Keratinocyte (primary cell): ENCODE measurements around the gene CAPZA1. TPM values are rescaled to one million over a fixed set of nuclear protein-coding genes. Genes with fewer than 3 reads are reported as not detected.
A peak's percentile ranks its signal among the peaks of the same experiment; 100 is the strongest.
"Not testable (repeated sequence)": the region's sequence is repeated elsewhere in the genome, so short reads cannot be mapped to it uniquely, and the experiment has no call there.

ENCODE experiments used
- DNase-seq: peaks from one replicate; pipeline ENCODE4 v3.0.0-alpha.2; 2011; ENCODE audit warnings: low read depth, missing footprints, low spot score
- FAIRE-seq: peaks from 2 replicates; lab custom pipeline; 2011; peaks lifted over from hg19 to GRCh38; lab: Jason Lieb, UNC
- H2AFZ ChIP-seq: 2 replicates; pipeline ENCODE4 v1.6.0; 2012; ENCODE audit warnings: low read length, control low read depth, inconsistent platforms; ENCODE audit not compliant: control insufficient read depth
- H3K27ac ChIP-seq: 2 replicates; pipeline ENCODE4 v1.5.1; 2011; ENCODE audit warnings: low read length; ENCODE audit not compliant: control insufficient read depth, insufficient read depth
- H3K27me3 ChIP-seq: 3 replicates; pipeline ENCODE4 v1.6.0; 2011; ENCODE audit warnings: low read length; ENCODE audit not compliant: control insufficient read depth, insufficient read depth; ENCODE audit errors: extremely low read depth
- H3K36me3 ChIP-seq, 2 experiments: 2 replicates in 1 of 2; 3 replicates in 1 of 2; pipeline ENCODE4 v1.5.1; 2011; ENCODE audit warnings: low read length in 2 of 2, mild to moderate bottlenecking in 1 of 2; ENCODE audit not compliant: control insufficient read depth in 2 of 2, insufficient read depth in 2 of 2; ENCODE audit errors: extremely low read depth in 1 of 2
- H3K4me1 ChIP-seq: 3 replicates; pipeline ENCODE4 v1.5.1; 2011; ENCODE audit warnings: low read length; ENCODE audit not compliant: control insufficient read depth, insufficient read depth; ENCODE audit errors: extremely low read depth
- H3K4me2 ChIP-seq: 3 replicates; pipeline ENCODE4 v1.6.0; 2011; ENCODE audit warnings: low read depth, low read length; ENCODE audit not compliant: control insufficient read depth, insufficient read depth; ENCODE audit errors: extremely low read depth
- H3K4me3 ChIP-seq, 3 experiments: fragments of 200-600 bp in 1 of 3; sonication (generic) in 1 of 3; 2 replicates in 2 of 3; 3 replicates in 1 of 3; pipeline ENCODE4 v1.5.1; 2011 to 2016; ENCODE audit warnings: low read length in 3 of 3, mild to moderate bottlenecking in 3 of 3, control low read depth in 2 of 3, inconsistent platforms in 1 of 3, low read depth in 1 of 3, mixed read lengths in 1 of 3, mixed run types in 1 of 3, moderate library complexity in 1 of 3; ENCODE audit not compliant: control insufficient read depth in 2 of 3, insufficient read depth in 2 of 3; ENCODE audit errors: extremely low read depth in 1 of 3
- H3K79me2 ChIP-seq: 2 replicates; pipeline ENCODE4 v1.6.0; 2012; ENCODE audit warnings: low read length; ENCODE audit not compliant: control insufficient read depth, insufficient read depth
- H3K9ac ChIP-seq: 3 replicates; pipeline ENCODE4 v1.6.0; 2011; ENCODE audit warnings: low read length; ENCODE audit not compliant: control insufficient read depth, insufficient read depth; ENCODE audit errors: extremely low read depth
- H3K9me1 ChIP-seq: 3 replicates; pipeline ENCODE4 v1.6.0; 2011; ENCODE audit warnings: low read length; ENCODE audit not compliant: control insufficient read depth, insufficient read depth; ENCODE audit errors: extremely low read depth
- H3K9me3 ChIP-seq: 2 replicates; pipeline ENCODE4 v1.5.1; 2012; ENCODE audit warnings: low read depth, low read length; ENCODE audit not compliant: control insufficient read depth
- H4K20me1 ChIP-seq: 3 replicates; pipeline ENCODE4 v1.6.0; 2011; ENCODE audit warnings: low read length; ENCODE audit not compliant: control insufficient read depth, insufficient read depth; ENCODE audit errors: extremely low read depth
- CTCF ChIP-seq, 3 experiments: IDR thresholded peaks in 1 of 3; conservative IDR thresholded peaks in 1 of 3; optimal IDR thresholded peaks in 1 of 3; 2 replicates in 2 of 3; 3 replicates in 1 of 3; pipeline versions ENCODE3 to v1.5.1; 2011; ENCODE audit warnings: low read length in 3 of 3, mild to moderate bottlenecking in 3 of 3, moderate library complexity in 2 of 3, control low read depth in 1 of 3, inconsistent platforms in 1 of 3; ENCODE audit not compliant: insufficient read depth in 2 of 3; ENCODE audit errors: extremely low read depth in 1 of 3
- EZH2 ChIP-seq: IDR thresholded peaks from one replicate; pipeline ENCODE4 v1.6.1; 2012; ENCODE audit warnings: inconsistent platforms, mild to moderate bottlenecking, low read length, moderate library complexity
- dilution Hi-C: fragments of 300-500 bp; cut with MboI; formaldehyde crosslinking; loops from one replicate; pipeline ENCODE4 v1.7.0; 2020; ENCODE audit warnings: low sequenced_read_pairs; ENCODE audit not compliant: extremely low pct_ligation_motif_present
- polyA plus RNA-seq, 5 experiments: library from polyadenylated mRNA; depleted of rRNA in 3 of 5; stranded (reverse) in 3 of 5; stranded (forward) in 1 of 5; unstranded in 1 of 5; fragments of >200 nt; gene quantifications; 1 replicate in 1 of 5; 2 replicates in 3 of 5; 3 replicates in 1 of 5; pipeline versions ENCODE4 v1.2.1 to v1.2.3, GENCODE V29; 2011 to 2012; ENCODE audit warnings: missing spikeins in 2 of 5, low read depth in 1 of 5, low replicate concordance in 1 of 5

Gene CAPZA1
- polyA plus RNA-seq, 1 donor (not counting 4 experiments of a cell fraction or from before 2014, with no cell fraction given), result 239 TPM

DNA sequence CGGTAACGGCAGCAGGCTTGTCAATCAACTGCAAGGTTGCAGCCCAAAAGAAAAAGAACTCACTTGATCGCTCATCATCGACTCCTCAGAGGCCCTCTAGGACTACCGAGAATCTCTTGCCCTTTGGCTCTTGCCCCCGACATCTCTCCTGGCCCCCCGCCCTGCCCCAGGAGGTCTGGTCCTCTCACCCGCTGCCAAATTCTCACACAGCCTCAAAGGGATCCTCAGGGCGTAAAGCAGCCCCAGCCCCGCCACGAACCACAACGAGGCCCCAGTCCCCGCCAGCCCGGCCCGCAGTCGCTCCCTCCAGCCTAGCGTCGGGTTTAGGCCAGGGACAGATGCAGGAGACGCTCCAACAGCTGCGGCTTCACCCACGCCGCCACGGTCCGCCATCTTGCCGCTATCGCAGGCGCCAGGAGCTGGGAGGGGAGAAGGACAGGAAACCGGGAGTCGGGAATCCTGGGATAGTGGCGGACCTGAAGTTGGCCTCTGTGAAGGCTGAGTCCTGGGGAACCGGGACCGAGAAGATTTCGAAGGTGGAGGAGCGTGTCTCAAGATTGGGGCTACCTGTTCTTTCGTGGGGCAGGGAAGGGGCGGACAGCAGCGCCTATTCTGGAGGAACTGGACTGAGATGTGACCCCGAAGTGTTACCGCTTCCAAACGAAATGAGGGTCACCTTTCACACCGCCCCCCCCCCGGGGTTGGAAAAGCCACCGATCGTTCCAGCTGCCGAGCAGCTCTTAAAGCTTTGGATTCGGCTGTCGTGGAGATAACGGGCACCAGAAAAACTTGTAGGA, 713 bp upstream of the CAPZA1 start, which contains the start of gene ST7L:
ST7L (minus strand) TSS at position 421 of the 797 bp plus-strand sequence; CDS start at position 393, 28 bp downstream.
- Histone ChIP-seq H3K9ac (peak within 1 kb of the TSS; percentile 99), H3K9me1 (no peaks in the 10 kb centered on the region), H3K9me3 (no peaks in the 10 kb centered on the region), H3K4me1 (peaks cover 22% of the 10 kb centered on the region), H4K20me1 (peaks cover 3% of the 10 kb centered on the region), H3K4me2 (peak within 1 kb of the TSS; percentile 80), H3K4me3 (peak within 1 kb of the TSS; percentile 83 to 97 (median 84)), H3K36me3 (peaks cover 0 to 3% of the 10 kb centered on the region in 2 experiments), H3K27ac (peak within 1 kb of the TSS; percentile 97), H3K79me2 (peaks cover 72% of the 10 kb centered on the region), H3K27me3 (no peaks in the 10 kb centered on the region), H2AFZ (peak within 1 kb of the TSS; percentile 91)
- dilution Hi-C loops, result no loop called here
- TF ChIP-seq CTCF (optimal IDR thresholded peaks at IDR 0.05 in 1 of 3, IDR thresholded peaks at IDR 0.05 in 1 of 3, conservative IDR thresholded peaks at IDR 0.05 in 1 of 3; ENCODE audit: extremely low read depth in 1 of 3, insufficient read depth in 2 of 3, low read length in 3 of 3) (no peak), EZH2 (no peak)
- FAIRE-seq, result no peak
- no peak for DNase-seq

DNA sequence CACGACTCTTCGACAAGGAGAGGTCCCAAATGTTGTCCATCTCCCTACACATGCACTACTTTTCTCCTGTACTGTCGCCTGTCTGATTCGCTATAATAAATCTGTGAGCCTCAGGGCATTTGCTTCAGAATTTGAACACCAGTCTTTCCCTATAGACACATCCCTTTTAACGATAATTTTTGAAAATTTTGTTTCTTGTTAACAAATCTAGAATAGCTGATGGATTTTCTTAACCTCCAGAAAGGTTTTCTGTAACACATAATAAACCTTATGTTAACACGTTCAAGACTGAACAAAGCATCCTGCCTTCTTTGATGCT, 704 bp downstream of the CAPZA1 start:
- TF ChIP-seq CTCF (optimal IDR thresholded peaks at IDR 0.05 in 1 of 3, IDR thresholded peaks at IDR 0.05 in 1 of 3, conservative IDR thresholded peaks at IDR 0.05 in 1 of 3; ENCODE audit: extremely low read depth in 1 of 3, insufficient read depth in 2 of 3, low read length in 3 of 3) (no peak), EZH2 (no peak)
- Histone ChIP-seq H3K4me3 (peak overlapping the region; percentile 83 to 97 (median 84)), H3K9ac (peak overlapping the region; percentile 99), H2AFZ (no peak overlapping the region), H3K4me1 (peaks cover 22% of the 10 kb centered on the region), H3K4me2 (peak overlapping the region; percentile 80), H3K27ac (peak overlapping the region; percentile 97), H3K36me3 (peaks cover 0 to 3% of the 10 kb centered on the region in 2 experiments), H3K9me3 (no peaks in the 10 kb centered on the region), H3K9me1 (no peaks in the 10 kb centered on the region), H4K20me1 (peaks cover 3% of the 10 kb centered on the region), H3K79me2 (peaks cover 82% of the 10 kb centered on the region), H3K27me3 (no peaks in the 10 kb centered on the region)
- dilution Hi-C loops, result no loop called here
- DNase-seq (no peak), FAIRE-seq (peak; percentile 26)

GRCh38 chr1:112624493-112624892, 4.9 kb downstream of the CAPZA1 start:
- H3K9ac ChIP-seq, H3K9me3 ChIP-seq, H3K36me3 ChIP-seq, DNase-seq, FAIRE-seq, H3K27me3 ChIP-seq, H3K4me2 ChIP-seq, H3K9me1 ChIP-seq, H3K27ac ChIP-seq, H2AFZ ChIP-seq, H3K4me3 ChIP-seq, dilution Hi-C loops: not testable (repeated sequence)
- peaks cover 36% of the 10 kb centered on the region for H3K4me1 ChIP-seq
- H3K79me2 ChIP-seq, result peaks cover 90% of the 10 kb centered on the region
- peaks cover 17% of the 10 kb centered on the region for H4K20me1 ChIP-seq
